NCI-H2196 (cell line): Measurements from ENCODE around the gene RABGAP1L.
A peak's percentile ranks its signal among the peaks of the same experiment; 100 is the strongest.
"Not testable (repeated sequence)": the region's sequence is repeated elsewhere in the genome, so short reads cannot be mapped to it uniquely, and the experiment has no call there.

ENCODE experiments used
- DNase-seq: peaks from one replicate; lab custom pipeline; 2025; ENCODE audit not compliant: unreplicated experiment; lab: John Stamatoyannopoulos, UW

The RABGAP1L gene

GRCh38 chr1:175005085-175005783 lies 845.9 kb downstream of the RABGAP1L start:
- no peak for DNase-seq

- DNase-seq = no peak
Measured at GRCh38 chr1:175009532-175009931, 850.2 kb downstream of the RABGAP1L start.

GRCh38 chr1:175013445-175013844 lies 854.1 kb downstream of the RABGAP1L start:
- DNase-seq = no peak

- no peak for DNase-seq
Measured at GRCh38 chr1:175015243-175015642, 855.9 kb downstream of the RABGAP1L start.

- no peak for DNase-seq
Measured at GRCh38 chr1:175019524-175019923, 860.2 kb downstream of the RABGAP1L start.

- DNase-seq = peak; percentile 97
Measured at GRCh38 chr1:175023043-175023921, 864.0 kb downstream of the RABGAP1L start, which contains the start of gene MRPS14. Gene MRPS14 (minus strand): TSS chr1:175023425. CDS start chr1:175023408, 17 bp downstream.

- DNase-seq = peak; percentile 41
Measured at GRCh38 chr1:175023922-175024242, 864.6 kb downstream of the RABGAP1L start.

GRCh38 chr1:175024773-175025172 lies 865.5 kb downstream of the RABGAP1L start:
- DNase-seq = no peak

- no peak for DNase-seq
Measured at GRCh38 chr1:175033953-175034352, 874.6 kb downstream of the RABGAP1L start.

- no peak for DNase-seq
Measured at GRCh38 chr1:175034775-175035174, 875.5 kb downstream of the RABGAP1L start.

GRCh38 chr1:175035865-175036264 lies 876.5 kb downstream of the RABGAP1L start:
- no peak for DNase-seq

GRCh38 chr1:175036476-175036875 lies 877.2 kb downstream of the RABGAP1L start:
- no peak for DNase-seq

GRCh38 chr1:175037416-175037815 lies 878.1 kb downstream of the RABGAP1L start:
- DNase-seq = no peak

- DNase-seq = no peak
Measured at GRCh38 chr1:175040324-175040879, 881.1 kb downstream of the RABGAP1L start.

- DNase-seq = no peak
Measured at GRCh38 chr1:175042650-175043049, 883.3 kb downstream of the RABGAP1L start.

- DNase-seq = no peak
Measured at GRCh38 chr1:175043824-175044223, 884.5 kb downstream of the RABGAP1L start.

- not testable (repeated sequence) for DNase-seq
Measured at GRCh38 chr1:175044591-175044990, 885.3 kb downstream of the RABGAP1L start.
